OCI-LY7 (cell line): ENCODE data around the gene COP1.
"Not testable (repeated sequence)": the region's sequence is repeated elsewhere in the genome, so short reads cannot be mapped to it uniquely, and the experiment has no call there.

Experiments used
- EZH2phosphoT487 ChIP-seq: fragments of 200-600 bp; sonication (generic); IDR thresholded peaks from 2 replicates; pipeline ENCODE4 v1.6.1; 2018; ENCODE audit warnings: low read depth, borderline replicate concordance, mild to moderate bottlenecking, mixed run types, antibody characterized with exemption, low read length, moderate library complexity, mixed read lengths
- TF ChIP-seq, protein P1 (sequence below): fragments of 200-600 bp; sonication (generic); conservative IDR thresholded peaks from 2 replicates; pipeline ENCODE4 v1.5.1; 2014; ENCODE audit warnings: mild to moderate bottlenecking, antibody characterized with exemption, low read length, moderate library complexity, mixed read lengths

DNA sequence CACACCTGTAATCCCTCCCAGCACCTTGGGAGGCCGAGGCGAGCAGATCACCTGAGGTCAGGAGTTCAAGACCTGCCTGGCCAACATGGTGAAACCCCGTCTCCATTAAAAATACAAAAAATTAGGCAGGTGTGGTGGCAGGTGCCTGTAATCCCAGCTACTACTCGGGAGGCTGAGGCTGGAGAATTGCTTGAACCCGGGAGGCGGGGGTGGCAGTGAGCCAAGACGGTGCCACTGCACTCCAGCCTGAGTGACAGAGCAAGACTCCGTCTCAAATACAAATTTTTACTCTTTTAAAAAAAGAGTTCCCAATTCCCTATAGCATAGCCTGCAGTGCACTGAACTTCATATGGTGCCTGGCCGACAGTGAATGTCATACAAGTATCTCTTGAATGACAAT is 2.4 kb downstream of the COP1 start:
- TF ChIP-seq, protein P1, sequence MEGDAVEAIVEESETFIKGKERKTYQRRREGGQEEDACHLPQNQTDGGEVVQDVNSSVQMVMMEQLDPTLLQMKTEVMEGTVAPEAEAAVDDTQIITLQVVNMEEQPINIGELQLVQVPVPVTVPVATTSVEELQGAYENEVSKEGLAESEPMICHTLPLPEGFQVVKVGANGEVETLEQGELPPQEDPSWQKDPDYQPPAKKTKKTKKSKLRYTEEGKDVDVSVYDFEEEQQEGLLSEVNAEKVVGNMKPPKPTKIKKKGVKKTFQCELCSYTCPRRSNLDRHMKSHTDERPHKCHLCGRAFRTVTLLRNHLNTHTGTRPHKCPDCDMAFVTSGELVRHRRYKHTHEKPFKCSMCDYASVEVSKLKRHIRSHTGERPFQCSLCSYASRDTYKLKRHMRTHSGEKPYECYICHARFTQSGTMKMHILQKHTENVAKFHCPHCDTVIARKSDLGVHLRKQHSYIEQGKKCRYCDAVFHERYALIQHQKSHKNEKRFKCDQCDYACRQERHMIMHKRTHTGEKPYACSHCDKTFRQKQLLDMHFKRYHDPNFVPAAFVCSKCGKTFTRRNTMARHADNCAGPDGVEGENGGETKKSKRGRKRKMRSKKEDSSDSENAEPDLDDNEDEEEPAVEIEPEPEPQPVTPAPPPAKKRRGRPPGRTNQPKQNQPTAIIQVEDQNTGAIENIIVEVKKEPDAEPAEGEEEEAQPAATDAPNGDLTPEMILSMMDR = not testable (repeated sequence)
- not testable (repeated sequence) for TF ChIP-seq EZH2phosphoT487
